HG03378 (cell line): Measurements from ENCODE around the gene HOMER3.
"Not testable (repeated sequence)": the region's sequence is repeated elsewhere in the genome, so short reads cannot be mapped to it uniquely, and the experiment has no call there.

ENCODE experiments used
- ATAC-seq: cut with Tn5 transposase; IDR thresholded peaks from one replicate; pipeline ENCODE4 v1.9.1; 2021; ENCODE audit warnings: mild to moderate bottlenecking, moderate library complexity; ENCODE audit not compliant: unreplicated experiment

Gene HOMER3

GRCh38 chr19:18903156-18904037 lies 37.6 kb downstream of the HOMER3 start:
- no peak for ATAC-seq

DNA sequence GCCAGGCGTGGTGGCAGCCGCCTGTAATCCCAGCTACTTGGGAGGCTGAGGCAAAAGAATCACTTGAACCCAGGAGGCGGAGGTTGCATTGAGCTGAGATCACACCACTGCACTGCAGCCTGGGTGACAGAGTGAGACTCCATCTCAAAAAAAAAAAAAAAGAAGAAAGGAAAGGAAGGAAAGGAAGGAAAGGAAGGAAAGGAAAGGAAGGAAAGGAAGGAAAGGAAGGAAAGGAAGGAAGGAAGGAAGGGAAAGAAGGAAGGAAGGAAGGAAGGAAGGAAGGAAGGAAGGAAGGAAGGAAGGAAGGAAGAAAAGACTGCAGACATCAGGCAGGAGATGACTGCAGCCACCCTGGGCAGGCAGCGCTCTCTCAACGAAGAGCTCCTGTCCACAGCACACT lies 38.5 kb downstream of the HOMER3 start:
- ATAC-seq: not testable (repeated sequence)

- ATAC-seq: no peak
Observed at GRCh38 chr19:18901491-18901890, 39.5 kb downstream of the HOMER3 start.

- no peak for ATAC-seq
Observed at GRCh38 chr19:18900700-18901481, 40.1 kb downstream of the HOMER3 start.

DNA sequence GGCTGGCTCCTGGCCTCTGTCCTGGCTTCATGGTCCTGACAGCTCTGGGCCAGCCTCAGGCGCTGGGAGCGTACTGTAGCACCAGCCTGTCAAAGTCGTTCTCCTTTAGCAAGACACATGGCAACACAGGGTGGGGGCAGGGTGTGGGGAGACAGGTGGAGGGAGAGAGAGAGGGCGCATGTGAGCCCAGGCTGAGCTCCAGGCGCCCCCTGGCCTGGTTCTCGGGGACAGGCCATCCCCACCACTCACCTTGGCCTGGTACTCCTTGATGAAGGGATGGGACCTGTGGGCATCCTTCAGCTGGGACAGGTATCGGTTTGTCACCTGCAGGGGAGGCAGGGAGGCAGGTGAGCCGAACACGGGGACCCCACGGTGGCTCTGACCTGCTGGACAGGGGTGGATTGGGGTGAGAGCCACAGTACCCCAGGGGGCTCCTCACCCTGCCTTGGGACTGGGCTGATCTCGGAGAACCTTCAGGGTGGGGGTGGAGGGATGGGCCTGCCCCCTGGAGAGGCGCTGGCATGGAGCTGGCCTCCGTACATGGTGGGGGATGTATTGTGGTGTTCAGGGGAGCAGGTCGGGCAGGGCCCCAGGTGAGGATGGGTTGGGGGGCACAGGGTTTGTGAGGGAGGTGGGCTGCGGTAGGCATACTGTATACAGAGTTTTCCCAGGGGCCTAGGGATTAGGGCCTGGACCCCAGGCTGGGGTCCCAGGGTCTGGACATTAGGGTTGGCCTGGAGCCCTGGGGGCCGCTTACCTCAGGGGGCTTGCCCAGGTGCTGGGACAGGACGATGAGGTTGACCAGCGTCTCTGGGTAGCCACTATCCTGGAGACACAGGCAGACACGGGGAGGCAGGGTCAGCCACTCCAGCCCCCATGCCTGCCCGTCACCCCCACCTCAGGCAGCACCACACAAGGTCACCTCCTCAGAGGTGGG lies 41.1 kb downstream of the HOMER3 start:
- ATAC-seq: no peak

DNA sequence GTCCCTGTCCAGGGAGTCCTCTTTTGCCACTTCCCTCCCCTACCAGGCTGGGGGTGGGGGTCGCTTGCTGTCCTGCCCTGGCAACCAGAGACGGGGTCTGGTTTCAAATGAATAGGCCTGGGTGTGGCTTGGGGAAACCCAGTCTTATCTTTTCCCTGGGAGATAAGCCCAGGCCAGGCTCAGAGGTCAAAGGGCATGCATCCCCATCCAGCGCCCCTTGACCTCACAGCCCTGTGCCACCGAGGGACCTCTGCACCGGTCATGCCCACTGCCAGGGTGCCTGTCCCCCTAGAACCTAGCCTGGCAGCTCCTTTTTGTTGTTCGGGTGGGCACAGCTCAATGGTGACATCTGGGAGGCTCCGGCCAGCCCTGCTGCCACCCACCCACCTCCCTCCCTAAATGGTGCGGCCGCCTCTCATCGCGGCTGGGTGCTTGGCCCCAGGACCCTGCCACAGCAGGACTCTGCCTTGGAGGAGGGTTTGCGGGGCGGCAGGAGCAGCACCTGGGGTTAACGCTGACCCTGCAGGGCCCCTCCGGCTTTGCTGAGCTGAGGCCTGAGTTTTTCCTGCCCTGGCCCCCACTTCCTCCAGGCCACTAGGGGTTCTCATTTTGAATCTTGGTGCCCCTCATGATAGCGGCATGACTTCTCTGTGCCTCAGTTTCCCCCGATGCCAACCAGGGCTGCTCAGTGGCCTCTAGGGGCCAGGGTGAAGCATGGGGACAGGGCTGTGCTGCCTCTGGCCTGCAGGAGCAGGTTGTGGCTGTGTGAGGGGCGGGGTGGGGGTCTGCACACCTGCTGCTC lies 42.2 kb downstream of the HOMER3 start:
- no peak for ATAC-seq

GRCh38 chr19:18898081-18898606 lies 42.9 kb downstream of the HOMER3 start:
- no peak for ATAC-seq

DNA sequence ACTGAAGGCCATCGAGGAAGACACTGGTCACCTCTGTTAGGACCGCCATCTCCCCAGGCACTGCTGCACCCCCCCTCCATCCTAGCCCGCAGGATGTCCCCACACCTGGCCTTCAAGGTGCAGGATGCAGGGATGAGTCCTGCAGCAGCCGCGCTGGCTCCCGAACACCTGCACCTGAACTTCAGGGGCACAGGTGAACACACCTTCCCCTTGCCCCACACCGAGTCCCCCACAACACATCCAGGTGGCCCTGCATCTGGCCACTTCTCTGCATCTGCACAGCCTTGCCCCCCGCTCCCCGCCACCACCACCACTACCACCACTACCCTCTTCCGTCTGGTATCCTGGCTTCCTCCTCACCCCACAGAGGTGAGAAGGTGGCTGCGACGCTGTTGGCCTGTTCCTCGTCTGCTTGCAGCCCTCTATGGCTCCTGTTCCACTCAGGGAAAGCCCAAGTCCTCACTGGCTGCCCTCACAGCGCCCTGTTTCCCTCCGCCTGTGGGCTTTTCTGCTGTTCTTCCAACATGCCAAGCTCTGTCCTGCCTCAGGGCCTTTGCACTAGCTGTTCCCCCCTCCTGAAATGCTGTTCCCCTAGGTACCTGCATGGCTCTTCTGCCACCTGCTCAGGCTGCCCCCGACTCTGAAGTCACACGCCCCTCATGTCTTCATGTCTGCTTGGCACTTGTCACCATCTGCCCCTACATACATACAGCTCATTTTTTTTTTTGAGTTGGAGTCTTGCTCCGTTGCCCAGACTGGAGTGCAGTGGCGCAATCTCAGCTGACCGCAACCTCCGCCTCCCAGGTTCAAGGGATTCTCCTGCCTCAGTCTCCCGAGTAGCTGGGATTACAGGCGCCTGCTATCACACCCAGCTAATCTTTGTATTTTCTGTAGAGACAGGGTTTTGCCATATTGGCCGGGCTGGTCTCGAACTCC lies 43.7 kb downstream of the HOMER3 start:
- no peak for ATAC-seq

- no peak for ATAC-seq
Observed at GRCh38 chr19:18896421-18896841, 44.6 kb downstream of the HOMER3 start.

GRCh38 chr19:18895824-18896341 lies 45.1 kb downstream of the HOMER3 start, which contains the start of gene CERS1:
TSS of gene CERS1 (minus strand) at chr19:18896158. CDS start at chr19:18896072, 86 bp downstream.
- no peak for ATAC-seq

DNA sequence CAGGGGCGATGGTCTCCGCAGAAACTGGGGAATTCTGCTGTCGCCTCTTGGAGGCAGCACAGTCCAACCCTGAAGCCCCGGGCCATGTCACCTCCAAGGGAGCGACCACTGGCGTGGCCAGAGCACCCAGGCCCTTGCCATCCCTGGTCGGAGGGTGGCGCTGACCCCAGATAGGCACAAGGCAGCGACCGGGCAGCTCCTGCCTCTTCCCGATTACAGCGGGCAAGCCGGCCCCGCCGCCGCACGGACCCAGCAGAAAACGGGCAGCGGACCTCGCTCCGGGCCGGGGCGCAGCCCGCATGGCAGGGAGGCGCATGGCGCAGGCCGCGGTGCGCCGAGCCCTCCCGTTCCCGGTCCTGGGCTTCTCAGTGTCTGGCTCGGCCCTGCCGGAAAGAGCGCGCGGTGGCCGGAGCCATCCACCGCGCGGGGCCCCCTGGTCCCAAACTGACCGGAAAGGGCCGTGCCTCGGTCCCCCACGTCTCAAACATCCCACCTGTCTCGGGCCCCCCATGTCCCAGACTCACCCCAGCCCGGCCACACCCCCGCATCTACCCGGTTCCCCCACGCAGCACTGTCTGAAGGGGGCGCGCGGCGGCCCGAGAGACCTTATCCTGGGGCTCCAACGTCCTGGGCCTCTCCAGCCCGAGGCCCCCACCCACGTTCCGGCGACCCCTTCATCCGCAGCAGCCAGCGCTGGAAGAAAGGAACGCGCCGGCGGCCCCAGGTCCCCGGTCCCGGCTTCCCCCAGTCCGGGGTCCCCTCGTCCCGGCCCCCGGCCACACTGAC lies 45.8 kb downstream of the HOMER3 start:
- ATAC-seq: no peak

DNA sequence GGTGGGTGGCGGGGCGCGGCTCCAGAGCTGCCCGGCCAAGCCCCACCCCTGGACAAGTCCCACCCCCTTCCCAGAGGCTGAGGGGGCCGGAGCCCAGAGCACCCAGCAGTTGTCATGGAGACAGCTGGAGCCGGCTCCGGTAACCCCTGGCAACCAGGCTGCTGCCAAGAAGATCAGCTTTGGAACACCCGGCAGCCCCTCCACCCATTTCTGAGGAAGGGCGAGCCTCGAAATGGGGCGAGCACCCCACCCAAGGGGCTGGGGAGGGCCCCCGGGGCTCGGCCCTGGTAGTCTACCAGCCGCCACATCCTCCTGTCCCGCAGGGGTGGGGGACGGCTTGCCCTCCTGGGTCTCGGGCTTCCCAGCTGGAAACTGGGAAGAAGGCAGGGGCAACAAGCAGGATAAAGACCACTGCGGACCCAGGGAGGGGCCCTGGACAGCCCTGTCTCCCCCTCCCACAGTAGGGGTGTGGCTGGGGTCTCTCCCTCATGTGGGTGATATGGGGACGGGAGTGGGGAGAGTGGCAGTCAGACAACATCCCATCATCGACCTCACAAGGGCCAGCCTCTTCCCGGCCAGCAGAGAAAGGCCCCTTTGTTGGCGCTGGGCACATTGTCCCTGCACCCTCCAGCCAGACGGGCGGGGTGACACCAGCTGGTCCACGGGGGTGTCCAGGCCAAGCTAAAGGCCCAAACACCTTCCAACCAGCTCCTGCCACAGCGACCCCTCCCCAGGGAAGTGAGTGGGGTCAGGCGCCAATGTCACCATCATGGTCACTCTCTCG lies 46.6 kb downstream of the HOMER3 start:
- ATAC-seq: no peak

DNA sequence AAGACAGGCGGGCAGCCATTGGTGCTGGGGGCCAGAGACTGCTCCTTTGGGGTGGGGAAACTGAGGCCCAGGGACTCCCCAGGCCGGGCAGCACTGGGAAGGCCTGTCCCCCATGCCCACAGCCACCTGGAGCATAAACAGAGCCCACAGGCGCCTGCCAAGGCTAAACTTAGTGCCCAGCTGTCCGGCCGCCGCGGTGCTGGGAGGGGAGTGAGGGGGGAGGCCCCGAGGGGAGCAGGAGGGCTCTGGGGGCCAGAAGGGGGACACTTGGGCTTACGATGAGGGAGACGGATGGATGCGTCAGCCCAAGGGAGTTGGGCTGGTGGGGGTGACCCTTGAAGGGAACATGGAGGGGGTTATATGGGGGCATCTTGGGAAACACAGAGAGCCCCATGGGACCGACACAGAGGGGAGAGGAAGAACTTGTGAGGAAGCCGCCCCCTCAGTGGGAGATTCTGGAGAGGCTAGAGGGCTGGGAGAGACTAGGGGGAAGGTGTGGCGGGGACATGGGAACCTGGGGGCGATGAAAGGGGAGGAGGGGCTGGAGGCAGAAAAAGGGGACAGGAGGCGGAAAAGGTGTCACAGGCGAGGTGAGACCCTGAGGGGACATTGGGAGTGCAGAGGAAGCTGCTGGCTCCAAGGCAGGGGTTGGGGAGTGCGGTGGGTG lies 47.3 kb downstream of the HOMER3 start:
- no peak for ATAC-seq

- no peak for ATAC-seq
Observed at GRCh38 chr19:18889949-18890745, 50.9 kb downstream of the HOMER3 start.

GRCh38 chr19:18886972-18887371 lies 54.0 kb downstream of the HOMER3 start:
- ATAC-seq: no peak
